T-helper 9 cell (primary cell): ENCODE data around the gene ANO6.
A peak's percentile ranks its signal among the peaks of the same experiment; 100 is the strongest.
"Not testable (repeated sequence)": the region's sequence is repeated elsewhere in the genome, so short reads cannot be mapped to it uniquely, and the experiment has no call there.

ENCODE experiments used
- DNase-seq: peaks from one replicate; pipeline ENCODE4 v3.0.0-alpha.2; 2020

The ANO6 gene

DNA sequence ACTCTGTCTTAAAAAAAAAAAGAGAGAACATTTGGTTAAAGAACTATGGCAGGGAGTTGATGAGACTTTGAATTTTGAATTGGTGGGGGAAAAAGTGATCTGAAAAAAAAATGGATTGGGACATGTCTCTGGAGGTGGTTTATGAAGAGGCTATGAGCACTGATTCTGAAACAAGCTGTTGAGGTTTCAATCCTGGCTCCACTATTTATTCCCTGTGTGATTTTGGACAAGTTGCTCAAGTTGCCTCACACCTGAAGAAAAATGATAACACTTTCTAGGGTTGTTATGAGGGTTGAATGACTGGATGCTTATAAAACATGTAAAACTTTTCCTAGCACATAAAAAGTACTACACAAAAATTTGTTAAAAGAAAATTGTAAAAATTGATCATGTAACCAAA is 1.8 kb upstream of the ANO6 start:
- DNase-seq: no peak

GRCh38 chr12:45214749-45215418 is 1.0 kb upstream of the ANO6 start:
- DNase-seq: no peak

DNA sequence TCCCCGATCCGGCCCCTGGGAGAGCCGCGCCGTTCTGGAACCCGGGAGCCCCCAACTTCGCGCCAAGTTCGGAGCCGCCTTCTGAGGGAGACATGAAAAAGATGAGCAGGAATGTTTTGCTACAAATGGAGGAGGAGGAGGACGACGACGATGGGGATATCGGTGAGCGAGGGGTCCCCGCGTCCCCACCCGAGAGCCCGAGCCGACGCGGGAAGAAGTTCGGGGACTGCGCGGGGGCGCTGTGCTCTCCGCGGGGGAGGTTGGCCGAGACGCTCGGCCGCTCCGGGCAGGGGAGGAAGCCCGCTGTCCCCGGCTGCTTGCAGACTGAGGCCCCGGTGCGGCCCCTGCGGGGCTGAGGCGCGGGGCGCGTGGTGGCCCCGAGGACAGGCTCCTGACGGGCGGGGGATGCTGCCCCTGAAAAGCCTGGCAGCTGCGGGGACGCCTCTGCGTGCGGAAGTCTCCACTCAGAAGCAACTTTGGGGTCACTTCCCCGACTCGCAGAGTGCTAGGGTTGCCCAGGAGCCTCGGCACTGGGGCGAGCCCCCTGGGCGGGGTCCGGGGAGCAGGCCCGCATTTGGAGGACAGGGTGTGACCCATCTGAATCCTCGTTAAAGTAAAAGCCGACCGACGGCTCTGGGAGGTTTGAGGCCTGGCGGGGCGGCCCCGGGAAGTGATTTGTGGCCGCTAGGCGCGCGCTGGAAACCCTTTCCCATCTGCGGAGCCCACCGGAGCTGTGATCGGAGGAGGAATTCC is 511 bp downstream of the ANO6 start:
- peak; percentile 25 for DNase-seq

DNA sequence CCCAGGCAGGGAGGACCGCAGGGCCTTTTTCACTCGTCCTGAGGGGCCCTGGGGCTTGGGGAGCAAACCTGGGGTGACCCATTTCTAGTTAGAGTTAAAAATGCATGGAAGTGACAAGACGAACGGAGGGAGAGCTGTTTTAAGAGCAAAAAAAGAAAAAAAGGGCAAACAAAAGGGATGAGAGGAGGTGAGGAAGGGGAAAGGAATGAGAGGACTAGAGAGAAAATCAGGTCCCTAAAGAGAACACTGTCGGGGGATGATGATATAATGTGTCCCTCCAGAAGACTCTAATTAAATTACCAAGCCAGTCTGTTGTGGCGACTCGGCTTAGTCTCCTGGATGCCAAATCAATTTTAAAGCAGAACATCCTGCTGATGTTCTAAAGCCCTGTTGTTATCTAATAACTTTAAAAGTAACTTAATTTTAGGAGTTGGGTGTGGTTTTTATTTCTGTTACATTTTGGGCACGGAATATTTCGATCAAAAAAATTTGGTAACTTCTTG is 1.1 kb downstream of the ANO6 start:
- DNase-seq: no peak

GRCh38 chr12:45217846-45218245 is 2.0 kb downstream of the ANO6 start:
- DNase-seq: no peak

GRCh38 chr12:45219621-45220020 is 3.7 kb downstream of the ANO6 start:
- DNase-seq: no peak

DNA sequence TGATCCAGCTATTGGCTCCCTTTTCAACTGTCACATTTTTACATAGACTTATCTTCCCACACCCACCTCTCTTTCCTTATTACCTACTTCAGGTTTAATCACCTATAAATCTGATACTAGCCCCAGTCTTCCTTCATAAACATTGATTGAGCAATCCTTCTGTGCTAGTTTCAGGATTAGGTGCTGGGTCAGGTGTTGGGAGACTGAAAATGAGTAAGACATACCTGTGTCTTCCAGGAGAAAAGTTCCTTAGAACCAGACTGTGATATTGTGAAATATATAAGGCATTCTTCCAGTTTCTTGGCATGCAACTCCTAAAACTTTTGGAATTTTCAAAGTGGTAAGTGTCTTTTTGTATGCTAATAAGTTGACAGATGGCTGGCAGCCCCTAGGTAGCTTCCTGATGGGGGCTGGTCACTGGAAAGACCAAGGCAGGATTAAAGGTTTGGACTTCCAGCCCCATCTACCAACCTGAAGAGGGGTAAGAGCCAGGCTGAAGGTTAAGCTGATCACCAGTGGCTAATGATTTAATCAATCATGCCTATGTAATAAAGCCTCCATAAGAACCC is 4.6 kb downstream of the ANO6 start:
- DNase-seq: no peak

GRCh38 chr12:45220969-45221368 is 5.1 kb downstream of the ANO6 start:
- no peak for DNase-seq

DNA sequence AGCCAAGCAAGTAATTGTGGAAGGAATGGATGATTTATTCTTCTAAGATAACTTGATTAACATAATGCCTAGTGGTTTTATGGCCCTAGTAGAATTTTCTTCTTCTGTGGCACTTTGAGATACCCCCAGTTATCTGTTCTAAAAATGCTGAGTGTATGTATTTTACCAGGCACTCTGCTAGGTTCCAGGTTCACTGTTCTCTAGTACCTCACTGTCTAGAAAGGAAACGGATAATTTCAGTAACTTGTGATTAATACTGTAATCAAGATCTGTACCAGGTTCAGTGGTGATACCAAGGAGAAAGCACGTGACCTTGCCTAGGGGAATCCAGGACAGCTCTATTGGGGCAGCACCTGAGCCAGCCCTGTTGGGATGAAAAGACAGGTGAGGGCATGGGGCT is 8.0 kb downstream of the ANO6 start:
- no peak for DNase-seq

DNA sequence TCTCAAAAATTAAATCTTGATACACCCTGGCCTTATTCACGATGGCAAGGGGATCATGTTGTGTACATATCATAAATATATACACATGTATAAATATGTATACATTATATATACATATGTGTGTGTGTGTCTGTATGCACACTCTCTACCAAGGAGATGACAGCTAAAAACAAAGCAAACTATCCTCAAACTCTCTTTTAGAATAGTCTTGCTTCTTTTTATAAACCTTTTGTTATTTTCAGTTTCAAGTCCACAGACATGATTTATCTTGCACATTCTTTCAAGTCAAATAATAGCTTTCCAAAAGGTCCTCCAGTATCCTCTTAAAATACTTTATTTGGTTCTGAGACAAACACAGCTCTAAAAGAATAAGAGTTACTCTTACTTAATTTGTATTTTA is 8.4 kb downstream of the ANO6 start:
- no peak for DNase-seq

DNA sequence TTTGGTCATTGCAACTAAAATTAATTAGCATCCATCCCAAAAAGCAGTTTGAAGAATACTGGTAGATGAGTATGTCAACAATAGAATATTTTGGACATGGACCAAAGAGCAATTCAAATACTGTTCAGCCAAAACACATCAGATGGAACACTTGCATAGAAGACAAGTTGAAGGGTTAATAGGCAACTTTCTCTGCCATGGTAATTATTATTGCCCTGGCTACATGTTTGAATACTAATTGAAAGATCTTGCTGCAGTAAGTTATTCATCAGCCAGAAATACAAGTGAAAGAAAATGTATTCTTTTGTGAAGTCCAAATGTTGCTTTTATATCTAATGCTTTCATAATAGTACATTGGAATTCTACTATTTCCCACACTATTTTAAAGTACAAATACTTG is 10.1 kb downstream of the ANO6 start:
- no peak for DNase-seq

- no peak for DNase-seq
Observed at GRCh38 chr12:45227316-45228067, 11.6 kb downstream of the ANO6 start.

- DNase-seq: no peak
Observed at GRCh38 chr12:45231515-45232145, 15.7 kb downstream of the ANO6 start.

DNA sequence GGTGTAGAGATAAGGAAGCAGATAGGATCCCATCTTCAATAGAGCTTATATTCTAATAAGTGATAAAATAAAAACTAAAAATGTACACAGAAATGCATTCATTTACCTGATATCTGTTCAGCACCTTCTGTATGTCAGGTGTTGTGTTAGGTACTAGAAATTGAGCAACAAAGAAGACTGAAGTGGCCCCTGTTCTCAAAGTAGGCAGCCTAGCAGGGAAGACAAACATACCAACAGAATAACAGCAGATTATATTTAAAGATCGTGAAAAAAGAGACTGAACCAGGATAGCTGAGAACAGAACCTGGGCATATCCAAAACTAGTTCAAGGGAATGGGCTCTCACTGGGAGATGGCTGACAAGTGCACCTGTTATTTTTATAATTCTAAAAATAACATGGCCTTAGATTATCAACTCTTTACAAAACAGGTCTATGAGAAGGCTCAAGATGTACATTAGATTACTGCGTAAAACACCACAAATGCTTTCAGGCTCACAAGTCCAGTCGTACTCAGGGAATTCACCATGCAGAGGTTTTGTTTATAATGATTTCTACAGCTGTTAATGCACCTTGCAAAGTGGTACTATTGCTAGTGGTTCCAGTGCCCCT is 16.4 kb downstream of the ANO6 start:
- no peak for DNase-seq

DNA sequence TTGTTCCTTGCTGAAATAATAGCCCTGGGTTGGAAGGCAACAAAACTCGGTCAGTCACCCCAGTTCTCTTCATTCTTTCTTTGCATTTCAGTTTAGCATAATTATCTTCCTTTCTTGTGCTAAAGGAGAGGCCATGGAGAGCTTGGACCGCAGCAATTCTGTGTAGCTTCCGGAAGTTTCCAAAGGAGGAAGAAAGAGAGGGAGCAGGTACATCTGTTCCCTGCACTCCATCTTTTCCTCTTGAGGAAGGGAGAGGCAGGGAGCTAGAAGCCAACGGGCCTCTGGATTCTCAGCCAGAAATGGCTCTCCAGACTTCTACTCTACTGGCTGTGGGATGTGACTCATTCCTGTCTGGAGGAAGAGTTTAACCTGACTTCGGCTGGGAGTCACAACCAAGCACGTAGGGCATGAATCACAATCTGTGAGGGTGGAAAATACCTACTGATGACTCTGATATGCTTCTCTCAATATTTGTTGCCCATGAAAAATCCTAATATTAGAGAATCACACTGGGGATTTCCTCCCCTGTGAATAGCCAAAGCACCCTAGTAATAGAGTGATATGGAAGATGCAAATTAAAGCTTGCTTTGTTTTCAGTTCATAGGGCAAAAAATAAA is 17.0 kb downstream of the ANO6 start:
- no peak for DNase-seq

DNA sequence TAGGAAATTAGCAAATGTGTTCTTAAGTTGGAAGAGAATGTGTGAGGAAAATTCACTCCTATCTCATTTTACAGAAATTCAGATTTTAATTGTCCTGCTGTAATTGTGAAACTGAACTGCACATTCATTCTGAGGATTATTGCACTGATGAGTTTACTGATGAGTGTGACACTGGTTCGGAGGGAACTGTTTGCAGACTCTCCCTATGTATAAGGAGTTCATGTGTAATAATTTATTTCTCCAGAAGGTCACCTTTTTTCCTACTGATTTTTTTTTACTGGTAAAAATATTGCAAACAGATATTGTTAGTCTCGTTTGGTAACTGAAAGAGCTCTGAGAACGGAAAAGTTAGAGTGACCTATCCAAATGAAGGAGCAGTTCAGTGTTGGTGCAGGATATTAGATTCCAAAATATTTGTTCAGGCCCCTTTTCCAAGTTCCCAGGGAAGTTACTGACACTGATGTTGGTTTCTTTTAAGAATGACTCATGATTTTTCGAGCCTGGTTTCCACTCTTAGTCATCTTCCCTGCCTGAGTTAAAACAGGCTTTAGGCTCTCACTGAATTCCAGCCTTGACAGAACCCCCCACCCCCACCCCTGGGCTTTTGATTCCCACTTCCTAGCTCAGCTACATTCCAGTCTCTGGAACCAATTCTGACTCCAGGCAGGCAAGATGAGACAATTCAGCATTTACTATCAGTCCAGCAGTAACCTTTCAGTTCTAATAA is 18.4 kb downstream of the ANO6 start:
- DNase-seq: no peak

- DNase-seq: no peak
Observed at GRCh38 chr12:45235087-45236025, 19.5 kb downstream of the ANO6 start.

DNA sequence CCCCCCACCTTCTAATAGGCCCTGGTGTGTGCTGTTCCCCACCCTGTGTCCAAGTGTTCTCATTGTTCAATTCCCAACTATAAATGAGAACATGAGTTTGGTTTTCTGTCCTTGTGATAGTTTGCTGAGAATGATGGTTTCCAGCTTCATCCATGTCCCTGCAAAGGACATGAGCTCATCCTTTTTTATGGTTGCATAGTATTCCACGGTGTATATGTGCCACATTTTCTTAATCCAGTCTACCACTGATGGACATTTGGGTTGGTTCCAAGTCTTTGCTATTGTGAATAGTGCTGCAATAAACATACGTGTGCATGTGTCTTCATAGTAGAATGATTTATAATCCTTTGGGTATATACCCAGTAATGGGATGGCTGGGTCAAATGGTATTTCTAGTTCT is 20.5 kb downstream of the ANO6 start:
- DNase-seq: not testable (repeated sequence)

GRCh38 chr12:45242180-45242579 is 26.3 kb downstream of the ANO6 start:
- no peak for DNase-seq

DNA sequence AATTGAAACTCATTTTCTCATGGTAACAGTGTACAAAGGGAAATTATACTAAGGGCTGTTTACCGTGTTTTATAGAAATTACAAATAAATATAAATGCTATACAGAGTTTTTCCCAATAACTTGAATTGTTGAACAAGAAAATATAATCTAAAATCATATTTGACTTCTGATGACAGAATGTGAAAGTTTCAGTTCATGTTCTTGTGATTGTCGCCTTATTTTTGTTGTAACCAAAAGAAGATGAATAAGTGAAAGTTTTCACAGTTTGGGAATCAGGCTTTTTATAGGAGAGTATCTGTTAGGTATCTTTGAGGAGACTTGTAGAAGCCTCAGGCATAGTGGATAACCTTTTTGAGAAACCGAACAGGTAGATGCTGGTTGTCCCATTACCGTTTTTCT is 28.1 kb downstream of the ANO6 start:
- no peak for DNase-seq
